ENCODE measurements around the gene PLEKHH1.

- TF ChIP-seq CTCF (IDR thresholded peaks at IDR 0.05): no peak
- TF ChIP-seq ZFX (IDR thresholded peaks at IDR 0.05; ENCODE audit: borderline replicate concordance): no peak
Observed at GRCh38 chr14:67538501-67538900, 5.4 kb downstream of the PLEKHH1 start.
